ENCODE results near the gene GART. TPM values are rescaled to one million over a fixed set of nuclear protein-coding genes. Genes with fewer than 3 reads are reported as not detected.

GART gene
- total and polyA plus RNA-seq, 2 of the 8 experiments (the other 6 are each of a cell fraction or from before 2014, with no cell fraction given), result 23.1 to 231 TPM

- TF ChIP-seq TAF7 (optimal IDR thresholded peaks at IDR 0.05; ENCODE audit: borderline replicate concordance, low read depth, low read length), result no peak
- TF ChIP-seq ATF3 (IDR thresholded peaks at IDR 0.05; ENCODE audit: insufficient read depth, low read depth, low read length), result no peak
- TF ChIP-seq ASH2L (IDR thresholded peaks at IDR 0.05; ENCODE audit: low read length), result no peak
- TF ChIP-seq TEAD4 (IDR thresholded peaks at IDR 0.05; ENCODE audit: low read depth, low read length), result no peak
- TF ChIP-seq, protein P1, sequence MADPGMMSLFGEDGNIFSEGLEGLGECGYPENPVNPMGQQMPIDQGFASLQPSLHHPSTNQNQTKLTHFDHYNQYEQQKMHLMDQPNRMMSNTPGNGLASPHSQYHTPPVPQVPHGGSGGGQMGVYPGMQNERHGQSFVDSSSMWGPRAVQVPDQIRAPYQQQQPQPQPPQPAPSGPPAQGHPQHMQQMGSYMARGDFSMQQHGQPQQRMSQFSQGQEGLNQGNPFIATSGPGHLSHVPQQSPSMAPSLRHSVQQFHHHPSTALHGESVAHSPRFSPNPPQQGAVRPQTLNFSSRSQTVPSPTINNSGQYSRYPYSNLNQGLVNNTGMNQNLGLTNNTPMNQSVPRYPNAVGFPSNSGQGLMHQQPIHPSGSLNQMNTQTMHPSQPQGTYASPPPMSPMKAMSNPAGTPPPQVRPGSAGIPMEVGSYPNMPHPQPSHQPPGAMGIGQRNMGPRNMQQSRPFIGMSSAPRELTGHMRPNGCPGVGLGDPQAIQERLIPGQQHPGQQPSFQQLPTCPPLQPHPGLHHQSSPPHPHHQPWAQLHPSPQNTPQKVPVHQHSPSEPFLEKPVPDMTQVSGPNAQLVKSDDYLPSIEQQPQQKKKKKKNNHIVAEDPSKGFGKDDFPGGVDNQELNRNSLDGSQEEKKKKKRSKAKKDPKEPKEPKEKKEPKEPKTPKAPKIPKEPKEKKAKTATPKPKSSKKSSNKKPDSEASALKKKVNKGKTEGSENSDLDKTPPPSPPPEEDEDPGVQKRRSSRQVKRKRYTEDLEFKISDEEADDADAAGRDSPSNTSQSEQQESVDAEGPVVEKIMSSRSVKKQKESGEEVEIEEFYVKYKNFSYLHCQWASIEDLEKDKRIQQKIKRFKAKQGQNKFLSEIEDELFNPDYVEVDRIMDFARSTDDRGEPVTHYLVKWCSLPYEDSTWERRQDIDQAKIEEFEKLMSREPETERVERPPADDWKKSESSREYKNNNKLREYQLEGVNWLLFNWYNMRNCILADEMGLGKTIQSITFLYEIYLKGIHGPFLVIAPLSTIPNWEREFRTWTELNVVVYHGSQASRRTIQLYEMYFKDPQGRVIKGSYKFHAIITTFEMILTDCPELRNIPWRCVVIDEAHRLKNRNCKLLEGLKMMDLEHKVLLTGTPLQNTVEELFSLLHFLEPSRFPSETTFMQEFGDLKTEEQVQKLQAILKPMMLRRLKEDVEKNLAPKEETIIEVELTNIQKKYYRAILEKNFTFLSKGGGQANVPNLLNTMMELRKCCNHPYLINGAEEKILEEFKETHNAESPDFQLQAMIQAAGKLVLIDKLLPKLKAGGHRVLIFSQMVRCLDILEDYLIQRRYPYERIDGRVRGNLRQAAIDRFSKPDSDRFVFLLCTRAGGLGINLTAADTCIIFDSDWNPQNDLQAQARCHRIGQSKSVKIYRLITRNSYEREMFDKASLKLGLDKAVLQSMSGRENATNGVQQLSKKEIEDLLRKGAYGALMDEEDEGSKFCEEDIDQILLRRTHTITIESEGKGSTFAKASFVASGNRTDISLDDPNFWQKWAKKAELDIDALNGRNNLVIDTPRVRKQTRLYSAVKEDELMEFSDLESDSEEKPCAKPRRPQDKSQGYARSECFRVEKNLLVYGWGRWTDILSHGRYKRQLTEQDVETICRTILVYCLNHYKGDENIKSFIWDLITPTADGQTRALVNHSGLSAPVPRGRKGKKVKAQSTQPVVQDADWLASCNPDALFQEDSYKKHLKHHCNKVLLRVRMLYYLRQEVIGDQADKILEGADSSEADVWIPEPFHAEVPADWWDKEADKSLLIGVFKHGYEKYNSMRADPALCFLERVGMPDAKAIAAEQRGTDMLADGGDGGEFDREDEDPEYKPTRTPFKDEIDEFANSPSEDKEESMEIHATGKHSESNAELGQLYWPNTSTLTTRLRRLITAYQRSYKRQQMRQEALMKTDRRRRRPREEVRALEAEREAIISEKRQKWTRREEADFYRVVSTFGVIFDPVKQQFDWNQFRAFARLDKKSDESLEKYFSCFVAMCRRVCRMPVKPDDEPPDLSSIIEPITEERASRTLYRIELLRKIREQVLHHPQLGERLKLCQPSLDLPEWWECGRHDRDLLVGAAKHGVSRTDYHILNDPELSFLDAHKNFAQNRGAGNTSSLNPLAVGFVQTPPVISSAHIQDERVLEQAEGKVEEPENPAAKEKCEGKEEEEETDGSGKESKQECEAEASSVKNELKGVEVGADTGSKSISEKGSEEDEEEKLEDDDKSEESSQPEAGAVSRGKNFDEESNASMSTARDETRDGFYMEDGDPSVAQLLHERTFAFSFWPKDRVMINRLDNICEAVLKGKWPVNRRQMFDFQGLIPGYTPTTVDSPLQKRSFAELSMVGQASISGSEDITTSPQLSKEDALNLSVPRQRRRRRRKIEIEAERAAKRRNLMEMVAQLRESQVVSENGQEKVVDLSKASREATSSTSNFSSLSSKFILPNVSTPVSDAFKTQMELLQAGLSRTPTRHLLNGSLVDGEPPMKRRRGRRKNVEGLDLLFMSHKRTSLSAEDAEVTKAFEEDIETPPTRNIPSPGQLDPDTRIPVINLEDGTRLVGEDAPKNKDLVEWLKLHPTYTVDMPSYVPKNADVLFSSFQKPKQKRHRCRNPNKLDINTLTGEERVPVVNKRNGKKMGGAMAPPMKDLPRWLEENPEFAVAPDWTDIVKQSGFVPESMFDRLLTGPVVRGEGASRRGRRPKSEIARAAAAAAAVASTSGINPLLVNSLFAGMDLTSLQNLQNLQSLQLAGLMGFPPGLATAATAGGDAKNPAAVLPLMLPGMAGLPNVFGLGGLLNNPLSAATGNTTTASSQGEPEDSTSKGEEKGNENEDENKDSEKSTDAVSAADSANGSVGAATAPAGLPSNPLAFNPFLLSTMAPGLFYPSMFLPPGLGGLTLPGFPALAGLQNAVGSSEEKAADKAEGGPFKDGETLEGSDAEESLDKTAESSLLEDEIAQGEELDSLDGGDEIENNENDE (IDR thresholded peaks at IDR 0.05; ENCODE audit: insufficient replicate concordance, low read length), result no peak
- TF ChIP-seq KDM5A (IDR thresholded peaks at IDR 0.05; ENCODE audit: low read length), result no peak
Measured at GRCh38 chr21:33461538-33462250, 80.2 kb downstream of the GART start (continued).
